IMR-90 (cell line): ENCODE measurements around the gene PLB1. TPM values are rescaled to one million over a fixed set of nuclear protein-coding genes. Genes with fewer than 3 reads are reported as not detected.
A peak's percentile ranks its signal among the peaks of the same experiment; 100 is the strongest.

Experiments used
- ATAC-seq: fragments of 200-7000 bp; cut with Tn5 transposase; 2 replicates; pipeline ENCODE4 v1.9.1; 2020; ENCODE audit warnings: low read depth, mild to moderate bottlenecking, moderate library complexity
- BruUV-seq: library from RNA; stranded (reverse); fragments of 400-500 nt; replicated peaks from 2 replicates; lab custom pipeline; 2021; lab: Mats Ljungman, UMichigan
- CTCF ChIA-PET: fragments of 300-600 bp; formaldehyde crosslinking; extraction: SDS; loops from one replicate; lab custom pipeline; 2021; ENCODE audit warnings: antibody characterized with exemption; lab: Yijun Ruan, JAX
- POLR2A ChIA-PET: fragments of 300-600 bp; sonication (Branson Sonifier 250); formaldehyde crosslinking; loops from one replicate; lab custom pipeline; 2022; ENCODE audit warnings: antibody characterized with exemption; ENCODE audit not compliant: unreplicated experiment; lab: Charles Lee
- DNase-seq: peaks from one replicate; pipeline ENCODE4 v3.0.0; 2013
- H2AFZ ChIP-seq: replicated peaks from 2 replicates; pipeline ENCODE3; 2013; ENCODE audit warnings: low read length, mild to moderate bottlenecking; ENCODE audit not compliant: poor library complexity
- H2AK5ac ChIP-seq: 2 replicates; pipeline ENCODE4 v1.6.1; 2013; ENCODE audit warnings: low read depth, low read length, inconsistent platforms
- H2AK9ac ChIP-seq: replicated peaks from 2 replicates; pipeline ENCODE3; 2013; ENCODE audit warnings: mild to moderate bottlenecking, low read depth, low read length, moderate library complexity; ENCODE audit not compliant: poor library complexity
- H2BK120ac ChIP-seq: 2 replicates; pipeline ENCODE4 v1.6.1; 2013; ENCODE audit warnings: low read depth, low read length, inconsistent platforms
- H2BK15ac ChIP-seq: 3 replicates; pipeline ENCODE4 v1.6.1; 2013; ENCODE audit warnings: low read depth, low read length, inconsistent platforms
- H2BK20ac ChIP-seq: 2 replicates; pipeline ENCODE4 v1.6.1; 2013; ENCODE audit warnings: low read depth, mild to moderate bottlenecking, inconsistent platforms, low read length, moderate library complexity
- H2BK5ac ChIP-seq: 2 replicates; pipeline ENCODE4 v1.6.1; 2013; ENCODE audit warnings: mild to moderate bottlenecking, low read depth, low read length, inconsistent platforms; ENCODE audit not compliant: poor library complexity, severe bottlenecking
- H3K14ac ChIP-seq: replicated peaks from 2 replicates; pipeline ENCODE4 v1.6.1; 2013; ENCODE audit warnings: low read depth, low read length, inconsistent platforms
- H3K18ac ChIP-seq: 2 replicates; pipeline ENCODE4 v1.6.1; 2013; ENCODE audit warnings: low read depth, low read length, control low read depth
- H3K23ac ChIP-seq: 2 replicates; pipeline ENCODE4 v1.6.1; 2013; ENCODE audit warnings: low read depth, low read length, inconsistent platforms
- H3K27ac ChIP-seq: 2 replicates; pipeline ENCODE4 v1.5.1; 2013; ENCODE audit warnings: mild to moderate bottlenecking, control low read depth, low read length; ENCODE audit not compliant: insufficient read depth
- H3K27me3 ChIP-seq: 2 replicates; pipeline ENCODE4 v1.6.1; 2013; ENCODE audit warnings: low read length; ENCODE audit not compliant: control insufficient read depth, insufficient read depth
- H3K36me3 ChIP-seq: 2 replicates; pipeline ENCODE4 v1.6.1; 2013; ENCODE audit warnings: low read length, mixed read lengths; ENCODE audit not compliant: control insufficient read depth, insufficient read depth
- H3K4ac ChIP-seq: 2 replicates; pipeline ENCODE4 v1.6.1; 2013; ENCODE audit warnings: low read depth, low read length, inconsistent platforms
- H3K4me1 ChIP-seq: 2 replicates; pipeline ENCODE4 v1.6.1; 2013; ENCODE audit warnings: low read length, mixed read lengths; ENCODE audit not compliant: control insufficient read depth, insufficient read depth
- H3K4me2 ChIP-seq: 2 replicates; pipeline ENCODE4 v1.6.1; 2013; ENCODE audit warnings: low read depth, mild to moderate bottlenecking, control low read depth, low read length, moderate library complexity
- H3K4me3 ChIP-seq: 2 replicates; pipeline ENCODE4 v1.5.1; 2013; ENCODE audit warnings: low read depth, mild to moderate bottlenecking, control low read depth, low read length, moderate library complexity; ENCODE audit not compliant: insufficient read depth
- H3K56ac ChIP-seq: 2 replicates; pipeline ENCODE4 v1.6.1; 2013; ENCODE audit warnings: low read length, inconsistent platforms; ENCODE audit not compliant: insufficient read depth; ENCODE audit errors: extremely low read depth
- H3K79me1 ChIP-seq, 2 experiments: 2 replicates each; pipeline ENCODE4 v1.6.1; 2013; ENCODE audit warnings: low read length in 2 of 2, inconsistent platforms in 1 of 2, low read depth in 1 of 2
- H3K9ac ChIP-seq: 2 replicates; pipeline ENCODE4 v1.6.1; 2013; ENCODE audit warnings: low read depth, low read length, control low read depth
- H3K9me1 ChIP-seq: 2 replicates; pipeline ENCODE4 v1.6.1; 2013; ENCODE audit warnings: low read length, inconsistent platforms; ENCODE audit not compliant: insufficient read depth
- H3K9me3 ChIP-seq: 2 replicates; pipeline ENCODE4 v1.6.1; 2013; ENCODE audit warnings: low read length; ENCODE audit not compliant: control insufficient read depth, insufficient read depth
- H4K20me1 ChIP-seq: 2 replicates; pipeline ENCODE4 v1.6.1; 2013; ENCODE audit warnings: low read length, inconsistent platforms; ENCODE audit not compliant: insufficient read depth
- H4K5ac ChIP-seq: 2 replicates; pipeline ENCODE4 v1.6.1; 2013; ENCODE audit warnings: mild to moderate bottlenecking, low read depth, low read length, control low read depth
- H4K8ac ChIP-seq, 2 experiments: 2 replicates each; pipeline ENCODE4 v1.6.1; 2013; ENCODE audit warnings: low read depth in 2 of 2, low read length in 2 of 2, control low read depth in 1 of 2, inconsistent platforms in 1 of 2
- H4K91ac ChIP-seq: 2 replicates; pipeline ENCODE4 v1.6.1; 2013; ENCODE audit warnings: low read depth, low read length, inconsistent platforms; ENCODE audit not compliant: insufficient read depth
- CEBPB ChIP-seq: IDR thresholded peaks from 2 replicates; pipeline ENCODE4 v1.6.1; 2012; ENCODE audit warnings: low read depth, low read length, improper control_type of control experiment
- CHD1 ChIP-seq: IDR thresholded peaks from 2 replicates; pipeline ENCODE4 v1.6.1; 2012; ENCODE audit warnings: low read depth, low read length, improper control_type of control experiment
- FOS ChIP-seq: fragments of 150-350 bp; IDR thresholded peaks from 2 replicates; pipeline ENCODE4 v1.6.1; 2016; ENCODE audit warnings: low read depth, low read length
- MAZ ChIP-seq: IDR thresholded peaks from 2 replicates; pipeline ENCODE4 v1.6.1; 2012; ENCODE audit warnings: low read depth, mild to moderate bottlenecking, low read length, improper control_type of control experiment, moderate library complexity, borderline replicate concordance
- MXI1 ChIP-seq: IDR thresholded peaks from 2 replicates; pipeline ENCODE4 v1.6.1; 2012; ENCODE audit warnings: low read depth, mild to moderate bottlenecking, low read length, moderate library complexity, borderline replicate concordance
- NFE2L2 ChIP-seq: fragments of 150-350 bp; IDR thresholded peaks from 2 replicates; pipeline ENCODE4 v1.6.1; 2016; ENCODE audit warnings: low read depth, mild to moderate bottlenecking, low read length
- POLR2A ChIP-seq: IDR thresholded peaks from 2 replicates; pipeline ENCODE4 v1.6.1; 2012; ENCODE audit warnings: mild to moderate bottlenecking, low read depth, low read length
- RCOR1 ChIP-seq: IDR thresholded peaks from 2 replicates; pipeline ENCODE4 v1.6.1; 2012; ENCODE audit warnings: mild to moderate bottlenecking, low read length, improper control_type of control experiment; ENCODE audit not compliant: insufficient replicate concordance
- RFX5 ChIP-seq: IDR thresholded peaks from 2 replicates; pipeline ENCODE4 v1.8.0; 2012; ENCODE audit warnings: low read depth, mild to moderate bottlenecking, low read length, moderate library complexity
- SMC3 ChIP-seq: fragments of 150-350 bp; IDR thresholded peaks from 2 replicates; pipeline ENCODE4 v1.6.1; 2016; ENCODE audit warnings: low read depth, mild to moderate bottlenecking, antibody characterized with exemption, low read length, moderate library complexity
- WGBS, 2 experiments: methylation state at CpG; one replicate each; pipeline versions ENCODE4 v1.1.5 to v1.1.7; 2013; ENCODE audit warnings: missing lambda C conversion rate in 2 of 2; ENCODE audit not compliant: insufficient read length in 1 of 2; ENCODE audit errors: extremely low coverage in 2 of 2; 5-methylcytosine and 5-hydroxymethylcytosine counted together
- dilution Hi-C: fragments of 300-500 bp; cut with HindIII; formaldehyde crosslinking; loops from one replicate; pipeline ENCODE4 v1.14.3; 2018; ENCODE audit warnings: low sequenced_read_pairs; ENCODE audit not compliant: unreplicated experiment
- in situ Hi-C: fragments of 300-500 bp; cut with MboI; formaldehyde crosslinking; loops from 3 replicates; pipeline ENCODE4 v1.14.3; 2019; ENCODE audit warnings: low sequenced_read_pairs, inconsistent platforms, mixed read lengths
- intact Hi-C: fragments of 100-400 bp; cut with micrococcal nuclease; formaldehyde crosslinking; loops from 2 replicates; pipeline ENCODE4 v1.10.0; 2022
- polyA plus RNA-seq, 3 experiments: library from polyadenylated mRNA; depleted of rRNA; stranded (reverse); fragments of >200 nt; gene quantifications; 2 replicates each; pipeline ENCODE4 v1.2.3, GENCODE V29; 2012; ENCODE audit warnings: low replicate concordance in 1 of 3
- total RNA-seq: library from RNA; depleted of rRNA; stranded (reverse); fragments of >200 nt; gene quantifications from 2 replicates; pipeline ENCODE4 v1.2.3, GENCODE V29; 2012
- TF ChIP-seq, protein P1 (sequence below): conservative IDR thresholded peaks from 2 replicates; pipeline ENCODE4 v1.5.1; 2012; ENCODE audit warnings: mild to moderate bottlenecking, low read depth, low read length, improper control_type of control experiment

The PLB1 gene
- total and polyA plus RNA-seq, 2 of the 4 experiments (the other 2 are of a cell fraction), result 0.74 to 0.90 TPM

DNA sequence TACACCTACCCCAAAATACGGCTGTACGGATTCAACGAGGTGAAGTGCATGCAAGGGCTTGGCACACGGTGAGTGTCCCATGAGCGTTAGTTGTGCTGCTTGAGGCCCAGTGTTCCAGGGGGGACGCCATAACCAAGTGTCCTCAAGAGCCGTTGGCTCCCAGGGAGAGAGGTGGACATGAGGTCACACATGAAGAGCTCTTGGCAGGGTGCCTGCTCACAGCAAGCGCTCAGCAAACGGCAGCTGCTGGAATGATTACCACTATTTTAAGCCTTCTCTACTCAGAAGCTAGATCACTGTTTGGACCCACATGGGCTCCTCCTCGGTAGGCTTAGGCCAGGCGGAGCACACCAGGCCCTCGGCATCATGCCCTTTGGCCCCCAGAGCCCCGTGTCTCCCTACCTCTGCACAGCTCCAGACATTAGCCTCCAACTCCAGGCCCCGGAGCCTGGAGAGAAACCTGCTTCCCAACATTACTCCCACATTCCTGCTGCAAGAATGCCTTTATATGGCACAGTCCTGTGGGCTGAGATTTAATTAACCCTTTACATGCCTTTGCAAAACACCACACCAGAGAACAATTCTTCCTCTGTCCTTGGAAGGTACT lies 187.3 kb downstream of the PLB1 start:
- no peaks in the 10 kb centered on the region for H3K9me3 ChIP-seq
- H2BK20ac ChIP-seq, result peak overlapping the region; percentile 69
- ChIA-PET CTCF (no interaction called here), POLR2A (interaction anchor here (0.6 kb wide), 2 partner anchors 12 to 86 kb away, joined by 3 read pairs; no protein-coding TSS in a partner anchor)
- intact Hi-C loops (loop anchor here (5.0 kb wide), 1 partner anchor 69 kb away; the partner anchor contains the start of gene PPP1CB), in situ Hi-C loops (no loop called here), dilution Hi-C loops (no loop called here)
- H2AK9ac ChIP-seq, result peak overlapping the region; percentile 53
- no peaks in the 10 kb centered on the region for H3K27me3 ChIP-seq
- no peaks in the 10 kb centered on the region for H4K20me1 ChIP-seq
- H3K9ac ChIP-seq, result 0 out of 2 replicates have a peak overlapping the region, but pooled peaks have one; percentile 25
- no peak overlapping the region; the same call in 1 of the 2 replicates for H3K56ac ChIP-seq
- peak overlapping the region; percentile 43 for H3K18ac ChIP-seq
- peaks cover 22% of the 10 kb centered on the region for H3K9me1 ChIP-seq
- no peaks in the 10 kb centered on the region for H3K36me3 ChIP-seq
- peak overlapping the region; percentile 78; the same call in 2 of the 3 replicates for H2BK15ac ChIP-seq
- peak; percentile 86 for DNase-seq
- peak overlapping the region; percentile 84 for H3K14ac ChIP-seq
- peak overlapping the region; percentile 88 for H2AFZ ChIP-seq
- peak overlapping the region; percentile 52 for H2BK5ac ChIP-seq
- WGBS, 2 experiments, result 37% methylated on average over 7 of the region's 14 CpGs; no CpG with 5 or more reads in 1 of the 2 experiments
- H3K23ac ChIP-seq, result peak overlapping the region; percentile 61
- peak overlapping the region; percentile 93 for H2BK120ac ChIP-seq
- no peak overlapping the region for H3K4me2 ChIP-seq
- 0 out of 4 replicates have a peak, but pooled peaks cover 0 to 6% of the 10 kb centered on the region in 2 experiments for H3K79me1 ChIP-seq
- H2AK5ac ChIP-seq, result peak overlapping the region; percentile 85; the same call in 1 of the 2 replicates
- peak overlapping the region; percentile 92 for H4K91ac ChIP-seq
- TF ChIP-seq, protein P1, sequence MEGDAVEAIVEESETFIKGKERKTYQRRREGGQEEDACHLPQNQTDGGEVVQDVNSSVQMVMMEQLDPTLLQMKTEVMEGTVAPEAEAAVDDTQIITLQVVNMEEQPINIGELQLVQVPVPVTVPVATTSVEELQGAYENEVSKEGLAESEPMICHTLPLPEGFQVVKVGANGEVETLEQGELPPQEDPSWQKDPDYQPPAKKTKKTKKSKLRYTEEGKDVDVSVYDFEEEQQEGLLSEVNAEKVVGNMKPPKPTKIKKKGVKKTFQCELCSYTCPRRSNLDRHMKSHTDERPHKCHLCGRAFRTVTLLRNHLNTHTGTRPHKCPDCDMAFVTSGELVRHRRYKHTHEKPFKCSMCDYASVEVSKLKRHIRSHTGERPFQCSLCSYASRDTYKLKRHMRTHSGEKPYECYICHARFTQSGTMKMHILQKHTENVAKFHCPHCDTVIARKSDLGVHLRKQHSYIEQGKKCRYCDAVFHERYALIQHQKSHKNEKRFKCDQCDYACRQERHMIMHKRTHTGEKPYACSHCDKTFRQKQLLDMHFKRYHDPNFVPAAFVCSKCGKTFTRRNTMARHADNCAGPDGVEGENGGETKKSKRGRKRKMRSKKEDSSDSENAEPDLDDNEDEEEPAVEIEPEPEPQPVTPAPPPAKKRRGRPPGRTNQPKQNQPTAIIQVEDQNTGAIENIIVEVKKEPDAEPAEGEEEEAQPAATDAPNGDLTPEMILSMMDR, result no peak
- TF ChIP-seq RFX5 (no peak), MXI1 (no peak), SMC3 (no peak), FOS (no peak), RCOR1 (no peak), CEBPB (no peak), CHD1 (no peak), NFE2L2 (no peak), MAZ (no peak), POLR2A (no peak)
- no peak overlapping the region for H3K4me3 ChIP-seq
- peak overlapping the region; percentile 33 for H3K27ac ChIP-seq
- H4K8ac ChIP-seq, result peak overlapping the region; percentile 41 to 89
- peak; percentile 76 for ATAC-seq
- peaks cover 23% of the 10 kb centered on the region for H3K4me1 ChIP-seq
- peak overlapping the region; percentile 96 for H3K4ac ChIP-seq
- no TSS peak for BruUV-seq
- peak overlapping the region; percentile 32 for H4K5ac ChIP-seq
